B cell (primary cell): ENCODE results near the gene PPP1R15A. TPM values are rescaled to one million over a fixed set of nuclear protein-coding genes. Genes with fewer than 3 reads are reported as not detected.

Experiments
- ATAC-seq: fragments of 200-7000 bp; cut with Tn5 transposase; one replicate; pipeline ENCODE4 v1.10.0; 2021; ENCODE audit warnings: low read depth, mild to moderate bottlenecking, moderate number of reproducible peaks, moderate library complexity
- CTCF ChIA-PET: fragments of 350-600 bp; sonication (Branson Sonifier 250); formaldehyde crosslinking; loops from one replicate; lab custom pipeline; 2021; ENCODE audit warnings: antibody characterized with exemption, inconsistent platforms; lab: Charles Lee
- POLR2A ChIA-PET: fragments of 350-600 bp; sonication (Branson Sonifier 250); formaldehyde crosslinking; loops from one replicate; lab custom pipeline; 2021; ENCODE audit warnings: antibody characterized with exemption; lab: Charles Lee
- DNase-seq: peaks from one replicate; pipeline ENCODE4 v3.0.0; 2013
- H2AFZ ChIP-seq: 2 replicates; pipeline ENCODE4 v1.6.1; 2012; ENCODE audit warnings: mild to moderate bottlenecking, low read depth, low read length; ENCODE audit not compliant: insufficient read depth, poor library complexity, severe bottlenecking
- H3K27ac ChIP-seq, 2 donors: 1 replicate in 1 of 2; 2 replicates in 1 of 2; pipeline ENCODE4 v1.5.1; 2012 to 2013; ENCODE audit warnings: low read length in 2 of 2, mild to moderate bottlenecking in 2 of 2, moderate library complexity in 1 of 2
- H3K27me3 ChIP-seq, 4 experiments: fragments of 200-600 bp in 1 of 4; sonication (generic) in 1 of 4; replicated peaks in 1 of 4; 1 replicate in 2 of 4; 2 replicates in 2 of 4; pipeline versions ENCODE4 v1.6.1 to v1.7.0; 2013 to 2016; ENCODE audit warnings: low read length in 3 of 4, mild to moderate bottlenecking in 2 of 4, mixed read lengths in 1 of 4, moderate library complexity in 1 of 4; ENCODE audit not compliant: insufficient read depth in 4 of 4, control insufficient read depth in 3 of 4; ENCODE audit errors: control extremely low read depth in 1 of 4
- H3K36me3 ChIP-seq, 2 experiments: replicated peaks in 1 of 2; 1 replicate in 1 of 2; 2 replicates in 1 of 2; pipeline versions ENCODE4 v1.6.1 to v1.7.1; 2013; ENCODE audit warnings: low read length in 1 of 2; ENCODE audit not compliant: insufficient read depth in 2 of 2, control insufficient read depth in 1 of 2; ENCODE audit errors: control extremely low read depth in 1 of 2, extremely low read depth in 1 of 2
- H3K4me1 ChIP-seq, 2 donors: fragments of 200-600 bp in 1 of 2; sonication (generic) in 1 of 2; 1 replicate in 1 of 2; 2 replicates in 1 of 2; pipeline versions ENCODE4 v1.5.1 to v1.6.1; 2013 to 2017; ENCODE audit warnings: low read length in 2 of 2; ENCODE audit not compliant: control insufficient read depth in 2 of 2, insufficient read depth in 2 of 2
- H3K4me2 ChIP-seq: replicated peaks from 2 replicates; pipeline ENCODE3; 2012; ENCODE audit warnings: mild to moderate bottlenecking, low read depth, low read length; ENCODE audit not compliant: poor library complexity, severe bottlenecking
- H3K4me3 ChIP-seq, 5 experiments: fragments of 200-600 bp in 1 of 5; sonication (generic) in 1 of 5; 1 replicate in 3 of 5; 2 replicates in 2 of 5; pipeline versions ENCODE4 v1.5.1 to v1.7.0; 2011 to 2016; ENCODE audit warnings: low read length in 4 of 5, mild to moderate bottlenecking in 4 of 5, low read depth in 2 of 5, control low read depth in 1 of 5, moderate library complexity in 1 of 5; ENCODE audit not compliant: insufficient read depth in 1 of 5; ENCODE audit errors: control extremely low read depth in 1 of 5, extremely low read depth in 1 of 5
- H3K79me2 ChIP-seq: fragments of 200-600 bp; sonication (generic); one replicate; pipeline ENCODE4 v1.6.0; 2016; ENCODE audit warnings: low read length; ENCODE audit not compliant: control insufficient read depth, insufficient read depth
- H3K9ac ChIP-seq: fragments of 200-600 bp; sonication (generic); 2 replicates; pipeline ENCODE4 v1.6.1; 2017; ENCODE audit warnings: mild to moderate bottlenecking, low read length, moderate library complexity
- H3K9me3 ChIP-seq, 3 donors: one replicate each; pipeline versions ENCODE4 v1.6.1 to v1.7.1; 2013; ENCODE audit warnings: low read length in 2 of 3; ENCODE audit not compliant: control insufficient read depth in 2 of 3, insufficient read depth in 1 of 3; ENCODE audit errors: control extremely low read depth in 1 of 3
- H4K20me1 ChIP-seq: 2 replicates; pipeline ENCODE4 v1.6.0; 2012; ENCODE audit warnings: mild to moderate bottlenecking, low read length; ENCODE audit not compliant: insufficient read depth, control insufficient read depth, poor library complexity, severe bottlenecking
- H3K27ac Mint-ChIP-seq: one replicate; pipeline ENCODE4 v1.8.0; 2021; ENCODE audit warnings: mixed read lengths
- H3K27me3 Mint-ChIP-seq: one replicate; pipeline ENCODE4 v1.8.0; 2021; ENCODE audit warnings: mixed read lengths
- H3K4me1 Mint-ChIP-seq: one replicate; pipeline ENCODE4 v1.8.0; 2021; ENCODE audit warnings: mixed read lengths
- H3K4me3 Mint-ChIP-seq: one replicate; pipeline ENCODE4 v1.8.0; 2021; ENCODE audit warnings: mixed read lengths
- H3K9me3 Mint-ChIP-seq: one replicate; pipeline ENCODE4 v1.8.0; 2022; ENCODE audit warnings: mixed read lengths; ENCODE audit not compliant: insufficient read depth
- CTCF ChIP-seq: fragments of 200-600 bp; IDR thresholded peaks from one replicate; pipeline ENCODE4 v1.8.0; 2022; ENCODE audit warnings: antibody characterized with exemption, mild to moderate bottlenecking
- EZH2 ChIP-seq: IDR thresholded peaks from 2 replicates; pipeline ENCODE4 v1.6.1; 2012; ENCODE audit warnings: borderline replicate concordance, low read depth, mild to moderate bottlenecking, moderate library complexity, low read length; ENCODE audit not compliant: insufficient read depth, poor library complexity, severe bottlenecking
- WGBS: methylation state at CpG from one replicate; pipeline ENCODE4 v1.1.5; 2013; ENCODE audit warnings: missing lambda C conversion rate; ENCODE audit not compliant: insufficient coverage; 5-methylcytosine and 5-hydroxymethylcytosine counted together
- intact Hi-C: fragments of 100-400 bp; cut with micrococcal nuclease; formaldehyde crosslinking; loops from one replicate; pipeline ENCODE4 v1.10.0; 2022
- polyA plus RNA-seq: library from polyadenylated mRNA; depleted of rRNA; stranded (reverse); fragments of >200 nt; gene quantifications from 2 replicates; pipeline ENCODE4 v1.2.3, GENCODE V29; 2012
- total RNA-seq, 2 donors: library from RNA; stranded (reverse); fragments of 120-200 nt in 1 of 2; gene quantifications; 1 replicate in 1 of 2; 2 replicates in 1 of 2; pipeline versions ENCODE4 v1.2.3 to v1.2.4, GENCODE V29; 2013 to 2022

The PPP1R15A gene
- total and polyA plus RNA-seq, 2 donors (not counting 1 experiment from before 2014, with no cell fraction given): 122 to 1,029 TPM

- peaks cover 8% of the 10 kb centered on the region for H3K4me1 Mint-ChIP-seq
- H3K27me3 Mint-ChIP-seq: no peaks in the 10 kb centered on the region
- Histone ChIP-seq H3K4me2 (no peak overlapping the region), H3K9ac (no peak overlapping the region), H3K4me1 (peaks cover 6 to 8% of the 10 kb centered on the region in 2 donors), H2AFZ (no peak overlapping the region), H3K36me3 (no peaks in the 10 kb centered on the region), H3K79me2 (no peaks in the 10 kb centered on the region), H3K27ac (no peak overlapping the region), H3K9me3 (peaks cover 0 to 3% (median 0%) of the 10 kb centered on the region in 3 donors), H3K4me3 (no peak overlapping the region), H3K27me3 (no peaks in the 10 kb centered on the region), H4K20me1 (no peaks in the 10 kb centered on the region)
- TF ChIP-seq EZH2 (no peak), CTCF (no peak)
- CTCF ChIA-PET: interaction anchor here (0.9 to 1.9 kb wide), 5 partner anchors 10 to 141 kb away, joined by 3 to 7 read pairs (median 5); no protein-coding TSS in a partner anchor
- intact Hi-C loops: no loop called here
- H3K27ac Mint-ChIP-seq: no peak overlapping the region
- no CpG with 5 or more reads among the region's 4 CpGs for WGBS
- no peaks in the 10 kb centered on the region for H3K9me3 Mint-ChIP-seq
- H3K4me3 Mint-ChIP-seq: no peak overlapping the region
- DNase-seq (no peak), ATAC-seq (no peak)
- POLR2A ChIA-PET: no interaction called here
Observed at GRCh38 chr19:48830965-48831364, 41.3 kb upstream of the PPP1R15A start.

GRCh38 chr19:48833049-48833448, 39.2 kb upstream of the PPP1R15A start:
- Histone ChIP-seq H2AFZ (no peak overlapping the region), H3K4me2 (no peak overlapping the region), H3K36me3 (no peaks in the 10 kb centered on the region), H3K9ac (no peak overlapping the region), H3K9me3 (peaks cover 0 to 8% (median 0%) of the 10 kb centered on the region in 3 donors), H3K27ac (no peak overlapping the region), H3K4me3 (no peak overlapping the region), H3K79me2 (no peaks in the 10 kb centered on the region), H3K27me3 (peaks cover 0 to 13% (median 1%) of the 10 kb centered on the region in 4 experiments), H4K20me1 (no peaks in the 10 kb centered on the region), H3K4me1 (peaks cover 16 to 25% of the 10 kb centered on the region in 2 donors)
- Mint-ChIP-seq H3K4me3 (no peak overlapping the region), H3K9me3 (no peaks in the 10 kb centered on the region), H3K27ac (no peak overlapping the region), H3K4me1 (peaks cover 22% of the 10 kb centered on the region), H3K27me3 (no peaks in the 10 kb centered on the region)
- intact Hi-C loops: no loop called here
- TF ChIP-seq EZH2 (no peak), CTCF (no peak)
- ChIA-PET CTCF (interaction anchor here (0.9 to 2.0 kb wide), 4 partner anchors 10 to 38 kb away, joined by 3 to 10 read pairs (median 6); no protein-coding TSS in a partner anchor), POLR2A (no interaction called here)
- DNase-seq (no peak), ATAC-seq (no peak)
- 76% methylated on average over 3 of the region's 5 CpGs for WGBS
